Ishikawa (cell line): ENCODE measurements around the gene ADAM22.

Source experiments
- CEBPB ChIP-seq: IDR thresholded peaks from 2 replicates; pipeline ENCODE4 v1.6.1; 2012
- EP300 ChIP-seq: IDR thresholded peaks from 2 replicates; pipeline ENCODE4 v1.6.1; 2012; ENCODE audit warnings: borderline replicate concordance
- MAX ChIP-seq: IDR thresholded peaks from 2 replicates; pipeline ENCODE4 v1.6.1; 2012

GRCh38 chr7:88244258-88244657, 310.2 kb downstream of the ADAM22 start:
- TF ChIP-seq MAX (no peak), EP300 (no peak), CEBPB (no peak)
